H1 (cell line): ENCODE measurements around the gene HGFAC. TPM values are rescaled to one million over a fixed set of nuclear protein-coding genes. Genes with fewer than 3 reads are reported as not detected.

ENCODE experiments used
- CTCF ChIA-PET: fragments of 300-600 bp; sonication (Branson Sonifier 250); formaldehyde crosslinking; loops from one replicate; lab custom pipeline; 2021; ENCODE audit not compliant: partially characterized antibody; lab: Charles Lee
- POLR2A ChIA-PET: fragments of 300-600 bp; sonication (Branson Sonifier 250); formaldehyde crosslinking; loops from one replicate; lab custom pipeline; 2021; ENCODE audit warnings: inconsistent platforms; ENCODE audit not compliant: partially characterized antibody; lab: Charles Lee
- DNase-seq, 2 experiments: peaks; one replicate each; pipeline versions ENCODE4 v3.0.0 to v3.0.0-alpha.2; 2010 to 2022; ENCODE audit warnings: low spot score in 2 of 2, low read depth in 1 of 2, mixed read lengths in 1 of 2
- FAIRE-seq: peaks from 2 replicates; lab custom pipeline; 2011; peaks lifted over from hg19 to GRCh38; lab: Jason Lieb, UNC
- H2AFZ ChIP-seq: 2 replicates; pipeline ENCODE4 v1.8.1; 2012; ENCODE audit warnings: low read length, inconsistent platforms
- H2AK5ac ChIP-seq: 2 replicates; pipeline ENCODE4 v1.6.1; 2013; ENCODE audit warnings: low read depth, low read length
- H2BK120ac ChIP-seq: replicated peaks from 2 replicates; pipeline ENCODE3; 2013; ENCODE audit warnings: low read depth, low read length, inconsistent platforms
- H2BK12ac ChIP-seq: 2 replicates; pipeline ENCODE4 v1.6.1; 2013; ENCODE audit warnings: low read depth, low read length
- H2BK15ac ChIP-seq: 2 replicates; pipeline ENCODE4 v1.6.1; 2013; ENCODE audit warnings: low read length
- H2BK20ac ChIP-seq: 2 replicates; pipeline ENCODE4 v1.6.1; 2013; ENCODE audit warnings: low read length
- H2BK5ac ChIP-seq: 2 replicates; pipeline ENCODE4 v1.6.1; 2013; ENCODE audit warnings: low read depth, low read length
- H3K14ac ChIP-seq: 2 replicates; pipeline ENCODE4 v1.6.1; 2013; ENCODE audit warnings: inconsistent platforms; ENCODE audit not compliant: insufficient read length
- H3K18ac ChIP-seq: 2 replicates; pipeline ENCODE4 v1.6.1; 2013; ENCODE audit warnings: low read length; ENCODE audit errors: extremely low read depth
- H3K23ac ChIP-seq: 2 replicates; pipeline ENCODE4 v1.6.1; 2013; ENCODE audit warnings: inconsistent platforms; ENCODE audit not compliant: insufficient read length
- H3K23me2 ChIP-seq: 2 replicates; pipeline ENCODE4 v1.6.1; 2013; ENCODE audit warnings: low read depth, low read length
- H3K27ac ChIP-seq: 2 replicates; pipeline ENCODE4 v1.6.1; 2011; ENCODE audit warnings: low read depth, low read length, inconsistent platforms
- H3K27me3 ChIP-seq, 4 experiments: replicated peaks in 1 of 4; 1 replicate in 1 of 4; 2 replicates in 3 of 4; pipeline versions ENCODE4 v1.6.1 to v1.8.1; 2011 to 2013; ENCODE audit warnings: low read length in 3 of 4, mild to moderate bottlenecking in 3 of 4, inconsistent platforms in 2 of 4, mixed read lengths in 2 of 4, moderate library complexity in 1 of 4; ENCODE audit not compliant: control insufficient read depth in 3 of 4, insufficient read depth in 3 of 4; ENCODE audit errors: extremely low read depth in 1 of 4
- H3K36me3 ChIP-seq, 4 experiments: 2 replicates each; pipeline versions ENCODE4 v1.6.1 to v1.8.1; 2011 to 2013; ENCODE audit warnings: mild to moderate bottlenecking in 4 of 4, low read length in 3 of 4, moderate library complexity in 2 of 4, control low read depth in 1 of 4, inconsistent platforms in 1 of 4; ENCODE audit not compliant: insufficient read depth in 4 of 4, control insufficient read depth in 2 of 4
- H3K4ac ChIP-seq: replicated peaks from 2 replicates; pipeline ENCODE3; 2013; ENCODE audit warnings: low read length, low read depth, mixed read lengths, inconsistent platforms; ENCODE audit not compliant: insufficient read length
- H3K4me1 ChIP-seq, 4 experiments: replicated peaks in 1 of 4; 1 replicate in 1 of 4; 2 replicates in 3 of 4; pipeline versions ENCODE4 v1.6.1 to v1.8.1; 2011 to 2013; ENCODE audit warnings: low read length in 3 of 4, inconsistent platforms in 2 of 4, mixed read lengths in 1 of 4; ENCODE audit not compliant: insufficient read depth in 4 of 4, control insufficient read depth in 3 of 4
- H3K4me2 ChIP-seq, 2 experiments: 2 replicates each; pipeline versions ENCODE4 v1.6.1 to v1.8.1; 2011 to 2013; ENCODE audit warnings: low read depth in 2 of 2, low read length in 2 of 2, control low read depth in 1 of 2, inconsistent platforms in 1 of 2, mild to moderate bottlenecking in 1 of 2; ENCODE audit not compliant: insufficient read depth in 1 of 2
- H3K4me3 ChIP-seq, 4 experiments: fragments of 200-600, 300-600 bp in 1 of 4; sonication (generic), shearing (Covaris generic), sonication (Bioruptor Twin) in 1 of 4; 2 replicates each; pipeline versions ENCODE4 v1.5.1 to v1.8.1; 2011 to 2016; ENCODE audit warnings: low read length in 4 of 4, low read depth in 3 of 4, control low read depth in 2 of 4, inconsistent platforms in 2 of 4, mild to moderate bottlenecking in 2 of 4, mixed read lengths in 1 of 4, moderate library complexity in 1 of 4; ENCODE audit not compliant: insufficient read depth in 2 of 4; ENCODE audit errors: extremely low read depth in 1 of 4
- H3K56ac ChIP-seq: replicated peaks from 2 replicates; pipeline ENCODE3; 2013; ENCODE audit warnings: low read depth, mild to moderate bottlenecking, mixed read lengths, low read length, inconsistent platforms; ENCODE audit not compliant: insufficient read length
- H3K79me1 ChIP-seq: 2 replicates; pipeline ENCODE4 v1.6.1; 2013; ENCODE audit warnings: low read depth, low read length, control low read depth
- H3K79me2 ChIP-seq, 2 experiments: 2 replicates each; pipeline versions ENCODE4 v1.6.1 to v1.8.1; 2012 to 2013; ENCODE audit warnings: low read length in 2 of 2, mild to moderate bottlenecking in 2 of 2, inconsistent platforms in 1 of 2; ENCODE audit not compliant: insufficient read depth in 2 of 2, control insufficient read depth in 1 of 2
- H3K9ac ChIP-seq, 4 experiments: replicated peaks in 1 of 4; 1 replicate in 1 of 4; 2 replicates in 3 of 4; pipeline versions ENCODE4 v1.6.1 to v1.8.1; 2011 to 2013; ENCODE audit warnings: low read depth in 3 of 4, low read length in 3 of 4, control low read depth in 2 of 4, mild to moderate bottlenecking in 2 of 4, moderate library complexity in 2 of 4, inconsistent platforms in 1 of 4; ENCODE audit errors: extremely low read depth in 1 of 4
- H3K9me3 ChIP-seq, 2 experiments: 2 replicates each; pipeline versions ENCODE4 v1.6.1 to v1.8.1; 2012 to 2013; ENCODE audit warnings: mild to moderate bottlenecking in 2 of 2, moderate library complexity in 2 of 2, control low read depth in 1 of 2, inconsistent platforms in 1 of 2, low read depth in 1 of 2, low read length in 1 of 2, mixed read lengths in 1 of 2; ENCODE audit not compliant: insufficient read depth in 2 of 2
- H4K20me1 ChIP-seq, 2 experiments: replicated peaks in 1 of 2; 2 replicates each; pipeline versions ENCODE3 to v1.8.1; 2011 to 2013; ENCODE audit warnings: inconsistent platforms in 2 of 2, low read length in 2 of 2, mild to moderate bottlenecking in 1 of 2; ENCODE audit not compliant: insufficient read depth in 2 of 2, control insufficient read depth in 1 of 2
- H4K5ac ChIP-seq: 2 replicates; pipeline ENCODE4 v1.6.1; 2013; ENCODE audit warnings: low read length, low read depth, mixed read lengths, inconsistent platforms; ENCODE audit not compliant: insufficient read length
- H4K8ac ChIP-seq: 2 replicates; pipeline ENCODE4 v1.8.0; 2013; ENCODE audit warnings: mild to moderate bottlenecking, moderate library complexity, low read length, inconsistent platforms; ENCODE audit not compliant: insufficient read depth; ENCODE audit errors: extremely low read depth
- H4K91ac ChIP-seq: replicated peaks from 2 replicates; pipeline ENCODE3; 2013; ENCODE audit warnings: low read length, mixed read lengths, inconsistent platforms; ENCODE audit not compliant: insufficient read length
- CHD2 ChIP-seq: IDR thresholded peaks from 2 replicates; pipeline ENCODE4 v1.6.1; 2012; ENCODE audit warnings: low read length, improper control_type of control experiment
- EGR1 ChIP-seq: IDR thresholded peaks from 2 replicates; pipeline ENCODE4 v1.6.1; 2011; ENCODE audit warnings: low read depth, low read length, borderline replicate concordance
- JUND ChIP-seq: IDR thresholded peaks from 2 replicates; pipeline ENCODE4 v1.6.1; 2011; ENCODE audit warnings: mild to moderate bottlenecking, improper control_type of control experiment, low read length
- MAFK ChIP-seq: IDR thresholded peaks from 2 replicates; pipeline ENCODE4 v1.6.1; 2012; ENCODE audit warnings: low read depth, mild to moderate bottlenecking, improper control_type of control experiment, low read length
- NRF1 ChIP-seq: IDR thresholded peaks from 2 replicates; pipeline ENCODE4 v1.6.1; 2011; ENCODE audit warnings: mild to moderate bottlenecking, low read depth, low read length, improper control_type of control experiment
- POLR2AphosphoS5 ChIP-seq: IDR thresholded peaks from 2 replicates; pipeline ENCODE4 v1.6.1; 2011; ENCODE audit warnings: low read depth, low read length
- SAP30 ChIP-seq: fragments of 300-600 bp; sonication (generic); IDR thresholded peaks from 2 replicates; pipeline ENCODE4 v1.7.1; 2012; ENCODE audit warnings: low read length, moderate library complexity, mild to moderate bottlenecking, inconsistent platforms; ENCODE audit not compliant: insufficient read depth, insufficient replicate concordance
- WGBS, 2 experiments: shearing (Covaris generic) in 1 of 2; methylation state at CpG; one replicate each; pipeline versions ENCODE4 v1.1.6 to v1.1.7; 2013 to 2015; ENCODE audit warnings: low lambda C conversion rate in 2 of 2, mixed read lengths in 2 of 2, inconsistent platforms in 1 of 2, low coverage in 1 of 2, missing lambda C conversion rate in 1 of 2; ENCODE audit not compliant: insufficient replicate concordance in 2 of 2, insufficient coverage in 1 of 2, insufficient read length in 1 of 2; ENCODE audit errors: extremely low coverage in 1 of 2, missing lambda C conversion rate in 1 of 2; 5-methylcytosine and 5-hydroxymethylcytosine counted together
- polyA plus RNA-seq, 7 experiments: library from polyadenylated mRNA; depleted of rRNA in 3 of 7; stranded (reverse) in 5 of 7; unstranded in 2 of 7; fragments of >200 nt in 5 of 7; fragments of 200-250 nt in 2 of 7; gene quantifications; 1 replicate in 5 of 7; 2 replicates in 1 of 7; 4 replicates in 1 of 7; pipeline versions ENCODE4 v1.2.1 to v1.2.3, GENCODE V29; 2011 to 2013; ENCODE audit warnings: missing spikeins in 2 of 7, mixed read lengths in 2 of 7
- total RNA-seq: library from RNA; stranded (reverse); fragmentation: NEBNext Ultra II Directional; extraction: Animal tissue kit (Norgen Biotek cat#: 25700); gene quantifications from 2 replicates; pipeline ENCODE4 v1.2.1, GENCODE V29; 2021

HGFAC gene
- total and polyA plus RNA-seq, 2 of the 8 experiments (the other 6 are each of a cell fraction or from before 2014, with no cell fraction given) = 0.14 to 0.15 TPM

GRCh38 chr4:3473181-3473950 is 31.6 kb downstream of the HGFAC start:
- POLR2A ChIA-PET = interaction anchor here (0.6 kb wide), 1 partner anchor 283 kb away, joined by 3 read pairs; no protein-coding TSS in a partner anchor

More at GRCh38 chr4:3473181-3473950, 31.6 kb downstream of the HGFAC start:
- H2BK15ac ChIP-seq = peak overlapping the region; percentile 25; the same call in 1 of the 2 replicates
- H3K23ac ChIP-seq = no peak overlapping the region
- H4K20me1 ChIP-seq = peaks cover 0 to 7% of the 10 kb centered on the region in 2 experiments
- H2AFZ ChIP-seq = no peak overlapping the region
- no peak overlapping the region for H2AK5ac ChIP-seq
- H3K18ac ChIP-seq = no peak overlapping the region
- H3K9me3 ChIP-seq = peaks cover 0 to 6% of the 10 kb centered on the region in 2 experiments; a peak in 1 of 4 replicates
- H3K4ac ChIP-seq = no peak overlapping the region
- no peak overlapping the region for H3K27ac ChIP-seq
- H3K23me2 ChIP-seq = peaks cover 5% of the 10 kb centered on the region
- H3K27me3 ChIP-seq = peaks cover 1 to 58% (median 36%) of the 10 kb centered on the region in 4 experiments; a peak in 6 of 7 replicates
- H2BK12ac ChIP-seq = 0 out of 2 replicates have a peak overlapping the region, but pooled peaks have one; percentile 6
- H3K4me2 ChIP-seq = no peak overlapping the region
- no peaks in the 10 kb centered on the region for H3K79me2 ChIP-seq
- FAIRE-seq (no peak), DNase-seq (no peak)
- peaks cover 5% of the 10 kb centered on the region; the same call in 1 of the 2 replicates for H3K79me1 ChIP-seq
- no peaks in the 10 kb centered on the region for H3K36me3 ChIP-seq
- no peak overlapping the region for H4K5ac ChIP-seq
- H3K4me3 ChIP-seq = no peak overlapping the region
- WGBS, 2 experiments = 86% methylated on average over 39 of the region's 41 CpGs; no CpG with 5 or more reads in 1 of the 2 experiments
- no peak overlapping the region for H2BK5ac ChIP-seq
- CTCF ChIA-PET = interaction anchor here (1.0 to 1.1 kb wide), 2 partner anchors 41 to 310 kb away, joined by 3 read pairs; no protein-coding TSS in a partner anchor
- peak overlapping the region; percentile 35 for H4K8ac ChIP-seq
- no peak overlapping the region for H3K56ac ChIP-seq
- no peak overlapping the region for H3K14ac ChIP-seq
- H4K91ac ChIP-seq = peak overlapping the region; percentile 55
- no peak overlapping the region for H3K9ac ChIP-seq
- peaks cover 0 to 5% (median 4%) of the 10 kb centered on the region in 4 experiments; a peak in 2 of 7 replicates for H3K4me1 ChIP-seq
- H2BK20ac ChIP-seq = no peak overlapping the region
- no peak for TF ChIP-seq NRF1
- no peak for TF ChIP-seq SAP30
- no peak for TF ChIP-seq POLR2AphosphoS5
- no peak for TF ChIP-seq JUND
- TF ChIP-seq CHD2 = no peak
- no peak for TF ChIP-seq EGR1
- TF ChIP-seq MAFK = no peak
- H2BK120ac ChIP-seq = no peak overlapping the region
